LNCaP clone FGC (cell line): ENCODE results near the gene HDHD5.
A peak's percentile ranks its signal among the peaks of the same experiment; 100 is the strongest.

Experiments used
- DNase-seq: peaks from one replicate; pipeline ENCODE4 v3.0.0-alpha.2; 2011; ENCODE audit warnings: low read depth
- H3K4me3 ChIP-seq: 2 replicates; pipeline ENCODE4 v1.5.1; 2011; ENCODE audit warnings: mild to moderate bottlenecking, low read depth, low read length, control low read depth
- TF ChIP-seq, protein P1 (sequence below): IDR thresholded peaks from 2 replicates; pipeline ENCODE4 v1.5.1; 2012; ENCODE audit warnings: mild to moderate bottlenecking; ENCODE audit not compliant: control insufficient read depth, insufficient read depth; ENCODE audit errors: extremely low read depth

Gene HDHD5

DNA sequence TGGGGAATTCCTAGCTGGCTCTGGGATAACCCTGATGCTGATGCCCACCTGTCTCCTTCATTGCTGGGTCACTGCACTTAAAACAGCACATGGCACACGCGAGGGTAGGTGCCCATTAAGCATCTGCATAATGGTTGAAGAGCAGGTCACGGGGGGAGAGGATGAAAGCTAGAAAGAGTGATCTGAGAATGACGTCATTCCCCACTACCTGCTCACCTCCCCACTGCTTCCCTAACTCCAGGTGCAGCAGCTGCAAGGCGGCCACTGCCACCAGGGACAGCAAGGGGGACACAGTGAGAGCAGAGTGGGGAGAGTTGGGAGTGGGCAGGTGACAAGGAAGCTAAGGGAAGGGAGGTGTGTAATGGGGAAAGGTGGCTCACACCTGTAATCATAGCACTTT, 33.1 kb upstream of the HDHD5 start:
- no peak for DNase-seq
- TF ChIP-seq, protein P1, sequence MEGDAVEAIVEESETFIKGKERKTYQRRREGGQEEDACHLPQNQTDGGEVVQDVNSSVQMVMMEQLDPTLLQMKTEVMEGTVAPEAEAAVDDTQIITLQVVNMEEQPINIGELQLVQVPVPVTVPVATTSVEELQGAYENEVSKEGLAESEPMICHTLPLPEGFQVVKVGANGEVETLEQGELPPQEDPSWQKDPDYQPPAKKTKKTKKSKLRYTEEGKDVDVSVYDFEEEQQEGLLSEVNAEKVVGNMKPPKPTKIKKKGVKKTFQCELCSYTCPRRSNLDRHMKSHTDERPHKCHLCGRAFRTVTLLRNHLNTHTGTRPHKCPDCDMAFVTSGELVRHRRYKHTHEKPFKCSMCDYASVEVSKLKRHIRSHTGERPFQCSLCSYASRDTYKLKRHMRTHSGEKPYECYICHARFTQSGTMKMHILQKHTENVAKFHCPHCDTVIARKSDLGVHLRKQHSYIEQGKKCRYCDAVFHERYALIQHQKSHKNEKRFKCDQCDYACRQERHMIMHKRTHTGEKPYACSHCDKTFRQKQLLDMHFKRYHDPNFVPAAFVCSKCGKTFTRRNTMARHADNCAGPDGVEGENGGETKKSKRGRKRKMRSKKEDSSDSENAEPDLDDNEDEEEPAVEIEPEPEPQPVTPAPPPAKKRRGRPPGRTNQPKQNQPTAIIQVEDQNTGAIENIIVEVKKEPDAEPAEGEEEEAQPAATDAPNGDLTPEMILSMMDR: no peak
- no peak overlapping the region for H3K4me3 ChIP-seq

DNA sequence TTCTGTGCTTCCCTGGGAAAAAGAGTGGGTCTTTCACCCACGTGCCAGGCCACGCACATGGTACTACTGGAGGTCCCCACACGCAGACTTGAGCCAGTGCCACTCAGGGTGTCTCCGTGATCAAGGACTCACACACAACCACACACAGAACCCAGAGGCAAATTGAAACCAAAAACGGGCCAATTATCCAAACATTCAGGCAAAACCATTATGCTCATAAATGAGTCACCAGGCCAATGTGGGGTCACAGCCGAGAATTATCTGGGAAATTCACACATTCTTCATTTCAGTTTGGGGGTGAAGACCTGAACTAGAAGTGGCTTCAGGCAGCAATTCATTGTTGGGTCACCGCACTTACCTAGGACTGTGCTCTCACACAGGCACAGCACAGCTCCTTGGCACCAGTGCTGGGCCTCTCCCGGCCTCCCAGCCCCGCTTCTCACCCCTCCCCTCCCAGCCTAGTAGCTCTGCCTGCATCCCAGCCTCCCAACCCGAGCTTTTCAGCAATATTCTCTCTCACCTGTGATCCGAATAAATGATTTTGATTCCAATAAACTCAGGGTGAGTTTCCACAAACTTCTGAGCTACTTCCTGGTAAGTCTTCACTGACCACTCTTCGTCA, 32.2 kb upstream of the HDHD5 start:
- TF ChIP-seq, protein P1: no peak
- H3K4me3 ChIP-seq: no peak overlapping the region
- no peak for DNase-seq

DNA sequence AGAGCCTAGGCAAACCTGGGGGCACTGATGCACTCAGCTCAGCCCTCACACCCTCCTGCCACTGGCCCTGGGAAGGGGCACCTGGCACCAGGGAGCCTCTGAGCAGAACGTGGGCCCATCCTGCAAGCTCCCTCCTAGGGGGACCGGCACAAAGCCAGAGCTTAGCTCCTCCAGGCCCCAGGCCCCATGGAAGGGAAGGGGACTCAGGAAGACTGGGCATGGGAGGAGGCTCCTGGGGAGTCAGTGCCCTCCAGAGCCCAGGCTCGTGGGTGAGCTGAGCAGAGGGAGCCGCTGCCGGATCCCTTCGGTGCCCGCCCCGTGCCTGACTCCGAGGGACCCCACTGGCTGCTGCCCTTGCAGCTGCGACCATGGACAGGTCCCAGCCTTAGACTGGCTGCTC, 31.6 kb upstream of the HDHD5 start:
- DNase-seq: no peak
- TF ChIP-seq, protein P1: no peak
- H3K4me3 ChIP-seq: no peak overlapping the region

DNA sequence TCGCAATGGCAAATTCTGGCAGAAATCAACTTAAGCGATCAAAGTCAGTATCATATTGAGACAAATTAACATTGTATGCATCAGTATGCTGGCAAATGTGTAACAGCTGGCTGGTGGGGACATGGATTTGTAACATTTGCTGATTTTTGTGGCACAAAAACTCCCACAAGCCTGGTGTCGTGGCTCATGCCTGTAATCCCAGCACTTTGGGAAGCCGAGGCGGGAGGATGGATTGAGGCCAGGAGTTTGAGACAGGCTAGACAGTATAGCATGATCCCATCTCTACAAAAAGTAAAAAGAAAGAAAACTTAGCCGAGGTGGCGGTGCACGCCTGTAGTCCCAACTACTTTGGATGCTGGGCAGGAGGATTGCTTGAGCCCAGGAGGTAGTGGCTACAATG, 17.6 kb upstream of the HDHD5 start:
- DNase-seq: no peak
- H3K4me3 ChIP-seq: no peak overlapping the region
- TF ChIP-seq, protein P1: no peak

DNA sequence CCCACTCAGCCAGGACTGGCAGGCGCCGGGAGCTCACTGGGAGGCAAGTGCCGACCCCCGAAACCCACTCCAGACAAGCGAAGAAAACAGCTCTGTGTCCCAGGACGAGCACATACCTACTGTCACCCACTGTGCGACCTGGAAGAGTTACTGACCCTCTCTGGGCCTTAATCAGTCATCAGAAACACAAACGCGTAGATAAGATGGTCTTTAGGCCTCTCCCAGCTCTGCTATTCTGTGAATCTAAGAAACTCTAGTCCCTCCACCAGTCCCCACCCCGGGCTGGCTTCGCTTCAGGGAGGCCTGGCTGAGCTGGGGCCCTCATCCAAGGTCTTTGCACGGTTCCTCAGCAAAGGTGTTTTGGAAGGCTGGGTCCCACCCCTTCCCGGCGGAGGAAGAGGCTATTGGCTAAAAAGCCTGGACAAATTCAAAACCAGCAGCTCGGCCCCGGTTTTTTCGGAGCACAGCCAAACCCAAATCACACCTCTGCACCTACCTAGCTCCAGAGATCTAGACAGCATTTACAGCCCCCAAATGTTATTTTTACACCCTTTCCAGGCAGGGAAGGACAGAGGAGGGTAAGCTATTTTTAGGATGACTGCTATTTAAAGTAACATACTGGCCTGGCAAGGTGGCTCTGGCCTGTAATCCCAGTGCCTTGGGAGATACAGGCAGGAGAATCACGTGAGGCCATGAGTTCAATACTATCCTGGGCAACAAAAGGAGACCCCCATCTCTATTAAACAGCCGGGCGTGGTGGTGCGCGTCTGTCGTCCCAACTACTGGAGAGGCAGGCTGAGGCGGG, 13.2 kb upstream of the HDHD5 start:
- H3K4me3 ChIP-seq: peak overlapping the region; percentile 56
- TF ChIP-seq, protein P1: no peak
- no peak for DNase-seq

DNA sequence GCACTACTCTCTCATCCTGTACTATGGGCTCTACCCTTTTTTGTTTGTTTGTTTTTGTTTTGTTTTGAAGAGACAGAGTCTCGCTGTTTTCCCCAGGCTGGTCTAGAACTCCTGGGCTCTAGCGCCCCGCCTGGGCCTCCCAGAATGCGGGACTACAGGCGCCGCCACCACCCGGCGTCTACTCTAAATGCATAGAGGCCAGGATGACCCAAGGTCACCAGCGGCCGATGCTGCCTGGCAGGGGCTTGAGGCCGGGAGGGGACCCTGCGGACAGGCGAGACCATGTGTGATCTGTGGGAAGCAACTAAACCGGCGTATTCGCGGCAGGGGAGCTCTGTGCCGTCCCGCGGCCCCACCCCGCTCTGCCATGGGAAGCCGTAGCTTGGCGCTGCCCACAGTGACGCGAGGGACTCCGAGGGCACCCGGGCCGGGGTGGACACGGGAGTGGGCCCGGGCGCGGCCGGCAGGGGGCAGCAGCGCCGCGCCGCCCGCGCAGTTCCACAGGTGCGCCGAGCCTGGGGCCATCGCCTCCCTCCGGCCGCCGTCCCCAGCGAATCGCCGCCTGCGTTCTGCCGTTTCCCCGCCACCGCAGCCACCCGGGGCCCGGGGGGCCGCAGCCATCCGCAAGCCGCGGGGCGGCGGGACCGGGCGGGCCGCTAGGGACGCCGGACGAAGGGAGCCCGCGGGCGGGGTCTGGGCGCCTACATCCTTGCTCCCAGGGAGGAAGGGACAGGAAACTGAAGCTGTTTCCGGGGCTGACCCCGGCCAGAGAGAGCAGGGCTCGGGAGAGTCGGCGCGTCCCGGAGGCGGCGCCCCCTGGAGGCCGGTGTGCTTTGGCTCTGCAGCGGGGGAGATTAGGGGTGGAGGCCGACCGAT, 12.3 kb upstream of the HDHD5 start:
- peak; percentile 57 for DNase-seq
- TF ChIP-seq, protein P1: peak; percentile 91
- H3K4me3 ChIP-seq: peak overlapping the region; percentile 56
